Esophagus muscularis mucosa (tissue), 4 donors: ENCODE results near the gene CENPP.

ENCODE experiments used
- EP300 ChIP-seq: sonication (generic); formaldehyde crosslinking; IDR thresholded peaks from one replicate; pipeline ENCODE4 v1.6.1; 2017; ENCODE audit warnings: antibody characterized with exemption
- POLR2A ChIP-seq: fragments of 450-650 bp; IDR thresholded peaks from one replicate; pipeline ENCODE4 v1.6.1; 2017; ENCODE audit warnings: antibody characterized with exemption, moderate library complexity, mild to moderate bottlenecking, low read depth
- POLR2AphosphoS5 ChIP-seq, 2 donors: sonication (generic); formaldehyde crosslinking; IDR thresholded peaks; one replicate each; pipeline ENCODE4 v1.6.1; 2017; ENCODE audit warnings: antibody characterized with exemption in 2 of 2
- TF ChIP-seq, protein P1 (sequence below), 3 experiments: fragments of 200-600 bp in 2 of 3; fragments of 450-650 bp in 1 of 3; sonication (generic) in 2 of 3; IDR thresholded peaks; one replicate each; pipeline ENCODE4 v1.5.1; 2017 to 2019; ENCODE audit warnings: antibody characterized with exemption in 3 of 3, mild to moderate bottlenecking in 2 of 3, moderate library complexity in 1 of 3

DNA sequence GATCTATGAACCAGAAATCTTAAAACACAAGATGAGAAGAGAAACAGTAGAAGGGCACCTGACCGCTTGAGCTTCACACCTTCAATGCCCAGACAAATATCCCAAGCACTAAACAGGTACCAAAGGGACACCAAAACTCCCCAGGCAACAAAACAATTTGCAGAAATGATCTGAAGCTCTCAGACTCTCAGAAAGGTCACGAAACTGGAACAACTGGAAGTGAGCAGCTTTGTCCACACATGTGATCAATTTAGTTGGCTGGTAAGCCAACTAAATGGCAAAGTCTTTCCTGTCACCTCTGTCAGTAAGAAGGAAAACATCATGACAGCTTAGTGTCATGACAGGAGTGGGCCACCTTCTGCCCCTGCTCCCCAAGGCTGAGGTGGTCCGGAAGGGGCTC, 340.1 kb downstream of the CENPP start:
- TF ChIP-seq, protein P1, sequence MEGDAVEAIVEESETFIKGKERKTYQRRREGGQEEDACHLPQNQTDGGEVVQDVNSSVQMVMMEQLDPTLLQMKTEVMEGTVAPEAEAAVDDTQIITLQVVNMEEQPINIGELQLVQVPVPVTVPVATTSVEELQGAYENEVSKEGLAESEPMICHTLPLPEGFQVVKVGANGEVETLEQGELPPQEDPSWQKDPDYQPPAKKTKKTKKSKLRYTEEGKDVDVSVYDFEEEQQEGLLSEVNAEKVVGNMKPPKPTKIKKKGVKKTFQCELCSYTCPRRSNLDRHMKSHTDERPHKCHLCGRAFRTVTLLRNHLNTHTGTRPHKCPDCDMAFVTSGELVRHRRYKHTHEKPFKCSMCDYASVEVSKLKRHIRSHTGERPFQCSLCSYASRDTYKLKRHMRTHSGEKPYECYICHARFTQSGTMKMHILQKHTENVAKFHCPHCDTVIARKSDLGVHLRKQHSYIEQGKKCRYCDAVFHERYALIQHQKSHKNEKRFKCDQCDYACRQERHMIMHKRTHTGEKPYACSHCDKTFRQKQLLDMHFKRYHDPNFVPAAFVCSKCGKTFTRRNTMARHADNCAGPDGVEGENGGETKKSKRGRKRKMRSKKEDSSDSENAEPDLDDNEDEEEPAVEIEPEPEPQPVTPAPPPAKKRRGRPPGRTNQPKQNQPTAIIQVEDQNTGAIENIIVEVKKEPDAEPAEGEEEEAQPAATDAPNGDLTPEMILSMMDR (IDR thresholded peaks at IDR 0.05) = no peak
- TF ChIP-seq POLR2A = no peak
- no peak for TF ChIP-seq POLR2AphosphoS5 (IDR thresholded peaks at IDR 0.05)
- TF ChIP-seq EP300 = no peak
